Mesothelial cell of epicardium (in vitro differentiated cells): Measurements from ENCODE around the gene PCDHA12. TPM values are rescaled to one million over a fixed set of nuclear protein-coding genes. Genes with fewer than 3 reads are reported as not detected.

Experiments used
- DNase-seq, 2 experiments: peaks; one replicate each; pipeline ENCODE4 v3.0.0; 2021; ENCODE audit warnings: low spot score in 2 of 2; ENCODE audit not compliant: unreplicated experiment in 2 of 2
- H3K27ac Mint-ChIP-seq: 2 replicates; pipeline ENCODE4 v1.8.0; 2021; ENCODE audit warnings: mixed read lengths
- H3K27me3 Mint-ChIP-seq: 2 replicates; pipeline ENCODE4 v1.8.0; 2021; ENCODE audit warnings: low read depth, mixed read lengths
- H3K36me3 Mint-ChIP-seq: 2 replicates; pipeline ENCODE4 v1.8.0; 2021; ENCODE audit warnings: mixed read lengths
- H3K4me1 Mint-ChIP-seq: 2 replicates; pipeline ENCODE4 v1.8.0; 2021; ENCODE audit warnings: mixed read lengths
- H3K4me3 Mint-ChIP-seq: 2 replicates; pipeline ENCODE4 v1.8.0; 2021; ENCODE audit warnings: mild to moderate bottlenecking, moderate library complexity, mixed read lengths
- H3K9me3 Mint-ChIP-seq: 2 replicates; pipeline ENCODE4 v1.8.0; 2021; ENCODE audit warnings: mixed read lengths
- total RNA-seq: library from RNA; stranded (reverse); gene quantifications from 3 replicates; pipeline ENCODE4 v1.2.1, GENCODE V29; 2021
- TF ChIP-seq, protein P1 (sequence below): fragments of 200-600 bp; sonication (generic); IDR thresholded peaks from one replicate; pipeline ENCODE4 v1.5.0; 2021; ENCODE audit warnings: antibody characterized with exemption; ENCODE audit not compliant: unreplicated experiment

Gene PCDHA12
- total RNA-seq, 1 donor from 2014 or later, result 22.5 TPM

DNA sequence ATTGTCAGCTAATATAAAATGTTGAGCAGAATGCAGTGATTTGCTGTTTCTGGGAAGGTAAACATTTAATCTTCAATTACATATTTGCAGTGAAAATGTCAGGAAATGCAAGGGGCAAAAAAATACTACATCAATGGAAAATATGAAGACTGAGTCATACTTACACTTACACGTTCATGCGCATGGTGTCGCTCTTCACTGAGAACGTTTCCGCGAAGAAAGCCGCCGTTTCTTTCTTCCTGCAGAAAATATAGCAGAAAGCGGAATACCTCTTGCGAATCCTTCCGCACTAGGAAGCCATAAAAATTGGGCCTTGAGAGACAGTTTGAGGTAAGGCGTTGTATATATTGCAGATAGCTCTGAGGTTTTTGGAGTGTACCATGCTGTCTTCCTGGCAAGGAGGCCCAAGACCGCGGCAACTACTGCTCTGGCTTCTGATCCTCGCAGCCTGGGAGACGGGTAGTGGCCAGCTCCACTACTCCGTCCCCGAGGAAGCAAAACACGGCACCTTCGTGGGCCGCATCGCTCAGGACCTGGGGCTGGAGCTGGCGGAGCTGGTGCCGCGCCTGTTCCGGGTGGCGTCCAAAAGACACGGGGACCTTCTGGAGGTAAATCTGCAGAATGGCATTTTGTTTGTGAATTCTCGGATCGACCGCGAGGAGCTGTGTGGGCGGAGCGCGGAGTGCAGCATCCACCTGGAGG is 6.9 kb downstream of the PCDHA12 start, which contains the start of gene PCDHA13:
TSS of gene PCDHA13 (plus strand) at position 236 of the 702 bp plus-strand sequence. CDS start at position 381, 145 bp downstream.
- H3K27me3 Mint-ChIP-seq, result no peaks in the 10 kb centered on the region
- H3K27ac Mint-ChIP-seq, result no peak within 1 kb of the TSS
- TF ChIP-seq, protein P1, sequence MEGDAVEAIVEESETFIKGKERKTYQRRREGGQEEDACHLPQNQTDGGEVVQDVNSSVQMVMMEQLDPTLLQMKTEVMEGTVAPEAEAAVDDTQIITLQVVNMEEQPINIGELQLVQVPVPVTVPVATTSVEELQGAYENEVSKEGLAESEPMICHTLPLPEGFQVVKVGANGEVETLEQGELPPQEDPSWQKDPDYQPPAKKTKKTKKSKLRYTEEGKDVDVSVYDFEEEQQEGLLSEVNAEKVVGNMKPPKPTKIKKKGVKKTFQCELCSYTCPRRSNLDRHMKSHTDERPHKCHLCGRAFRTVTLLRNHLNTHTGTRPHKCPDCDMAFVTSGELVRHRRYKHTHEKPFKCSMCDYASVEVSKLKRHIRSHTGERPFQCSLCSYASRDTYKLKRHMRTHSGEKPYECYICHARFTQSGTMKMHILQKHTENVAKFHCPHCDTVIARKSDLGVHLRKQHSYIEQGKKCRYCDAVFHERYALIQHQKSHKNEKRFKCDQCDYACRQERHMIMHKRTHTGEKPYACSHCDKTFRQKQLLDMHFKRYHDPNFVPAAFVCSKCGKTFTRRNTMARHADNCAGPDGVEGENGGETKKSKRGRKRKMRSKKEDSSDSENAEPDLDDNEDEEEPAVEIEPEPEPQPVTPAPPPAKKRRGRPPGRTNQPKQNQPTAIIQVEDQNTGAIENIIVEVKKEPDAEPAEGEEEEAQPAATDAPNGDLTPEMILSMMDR, result no peak
- no peak within 1 kb of the TSS for H3K4me3 Mint-ChIP-seq
- H3K9me3 Mint-ChIP-seq, result peaks cover 41% of the 10 kb centered on the region
- DNase-seq, result no peak
- H3K4me1 Mint-ChIP-seq, result no peaks in the 10 kb centered on the region
- peaks cover 55% of the 10 kb centered on the region for H3K36me3 Mint-ChIP-seq

DNA sequence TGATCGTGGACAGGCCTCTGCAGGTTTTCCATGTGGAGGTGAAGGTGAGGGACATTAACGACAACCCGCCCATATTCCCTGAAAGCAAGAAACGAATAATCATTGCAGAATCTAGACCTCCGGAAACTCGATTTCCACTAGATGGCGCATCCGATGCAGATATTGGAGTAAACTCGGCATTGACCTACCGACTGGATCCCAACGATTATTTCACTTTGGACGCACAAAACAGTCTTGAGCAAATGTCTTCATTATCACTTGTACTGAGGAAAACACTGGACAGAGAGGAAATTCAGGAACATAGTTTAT is 7.4 kb downstream of the PCDHA12 start:
- no peak overlapping the region for H3K4me3 Mint-ChIP-seq
- no peak for DNase-seq
- H3K27me3 Mint-ChIP-seq, result no peaks in the 10 kb centered on the region
- no peaks in the 10 kb centered on the region for H3K4me1 Mint-ChIP-seq
- no peak overlapping the region for H3K27ac Mint-ChIP-seq
- TF ChIP-seq, protein P1, result no peak
- H3K36me3 Mint-ChIP-seq, result peaks cover 57% of the 10 kb centered on the region
- peaks cover 45% of the 10 kb centered on the region for H3K9me3 Mint-ChIP-seq

DNA sequence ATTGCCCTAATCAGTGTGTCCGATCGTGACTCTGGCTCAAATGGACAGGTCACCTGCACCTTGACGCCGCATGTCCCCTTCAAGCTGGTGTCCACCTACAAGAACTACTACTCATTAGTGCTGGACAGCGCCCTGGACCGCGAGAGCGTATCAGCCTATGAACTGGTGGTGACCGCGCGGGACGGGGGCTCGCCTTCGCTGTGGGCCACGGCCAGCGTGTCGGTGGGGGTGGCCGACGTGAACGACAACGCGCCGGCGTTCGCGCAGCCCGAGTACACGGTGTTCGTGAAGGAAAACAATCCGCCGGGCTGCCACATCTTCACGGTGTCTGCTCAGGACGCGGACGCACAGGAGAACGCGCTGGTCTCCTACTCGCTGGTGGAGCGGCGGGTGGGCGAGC is 8.3 kb downstream of the PCDHA12 start:
- H3K4me1 Mint-ChIP-seq, result no peaks in the 10 kb centered on the region
- no peak overlapping the region for H3K4me3 Mint-ChIP-seq
- peaks cover 59% of the 10 kb centered on the region for H3K36me3 Mint-ChIP-seq
- DNase-seq, result no peak
- H3K27me3 Mint-ChIP-seq, result no peaks in the 10 kb centered on the region
- TF ChIP-seq, protein P1, result no peak
- H3K27ac Mint-ChIP-seq, result no peak overlapping the region
- peaks cover 46% of the 10 kb centered on the region for H3K9me3 Mint-ChIP-seq

DNA sequence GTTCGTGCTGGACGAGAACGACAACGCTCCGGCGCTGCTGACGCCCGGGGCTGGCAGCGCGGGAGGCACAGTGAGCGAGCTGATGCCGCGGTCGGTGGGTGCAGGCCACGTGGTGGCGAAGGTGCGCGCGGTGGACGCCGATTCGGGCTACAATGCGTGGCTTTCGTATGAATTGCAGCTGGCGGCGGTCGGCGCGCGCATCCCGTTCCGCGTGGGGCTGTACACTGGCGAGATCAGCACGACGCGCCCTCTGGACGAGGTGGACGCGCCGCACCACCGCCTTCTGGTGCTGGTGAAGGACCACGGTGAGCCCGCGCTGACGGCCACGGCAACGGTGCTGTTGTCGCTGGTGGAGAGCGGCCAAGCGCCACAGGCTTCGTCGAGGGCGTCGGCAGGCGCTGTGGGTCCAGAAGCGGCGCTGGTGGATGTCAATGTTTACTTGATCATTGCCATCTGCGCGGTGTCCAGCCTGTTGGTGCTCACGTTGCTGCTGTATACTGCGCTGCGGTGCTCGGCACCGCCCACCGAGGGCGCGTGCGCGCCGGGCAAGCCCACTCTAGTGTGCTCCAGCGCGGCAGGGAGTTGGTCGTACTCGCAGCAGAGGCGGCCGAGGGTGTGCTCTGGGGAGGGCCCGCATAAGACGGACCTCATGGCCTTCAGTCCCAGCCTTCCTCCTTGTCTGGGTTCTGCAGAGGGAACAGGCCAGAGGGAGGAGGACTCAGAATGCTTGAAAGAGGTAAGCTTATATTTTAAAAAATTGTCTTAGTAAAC is 9.0 kb downstream of the PCDHA12 start:
- H3K4me3 Mint-ChIP-seq, result no peak overlapping the region
- TF ChIP-seq, protein P1, result no peak
- no peaks in the 10 kb centered on the region for H3K27me3 Mint-ChIP-seq
- no peak for DNase-seq
- peaks cover 53% of the 10 kb centered on the region for H3K36me3 Mint-ChIP-seq
- H3K27ac Mint-ChIP-seq, result no peak overlapping the region
- no peaks in the 10 kb centered on the region for H3K4me1 Mint-ChIP-seq
- peaks cover 41% of the 10 kb centered on the region for H3K9me3 Mint-ChIP-seq

DNA sequence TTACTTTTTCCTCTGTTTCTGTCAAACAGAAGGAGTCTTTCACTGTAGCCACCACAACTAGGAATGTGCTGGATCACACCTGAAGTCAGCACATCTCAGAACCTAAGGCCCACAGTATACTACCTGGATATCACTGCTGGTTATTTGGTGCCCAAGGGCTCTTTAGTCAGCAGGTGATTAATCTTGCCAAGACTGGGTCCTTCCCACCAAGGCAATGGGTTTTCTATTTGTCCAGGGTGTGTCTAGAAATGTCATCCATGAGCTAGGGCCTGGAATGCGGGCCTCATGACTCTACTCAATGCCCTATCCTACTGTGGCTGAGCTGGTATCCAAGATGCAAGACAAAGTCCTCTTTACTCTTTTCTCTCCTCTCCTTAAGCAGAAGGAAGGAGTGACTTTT is 41.2 kb downstream of the PCDHA12 start:
- H3K27ac Mint-ChIP-seq, result no peak overlapping the region
- peaks cover 51% of the 10 kb centered on the region for H3K36me3 Mint-ChIP-seq
- no peak for DNase-seq
- H3K4me1 Mint-ChIP-seq, result no peaks in the 10 kb centered on the region
- H3K4me3 Mint-ChIP-seq, result no peak overlapping the region
- H3K9me3 Mint-ChIP-seq, result peaks cover 49% of the 10 kb centered on the region
- TF ChIP-seq, protein P1, result no peak
- H3K27me3 Mint-ChIP-seq, result no peaks in the 10 kb centered on the region
